Measurements from ENCODE around the gene ADCY7. TPM values are rescaled to one million over a fixed set of nuclear protein-coding genes. Genes with fewer than 3 reads are reported as not detected.

ADCY7 gene
- polyA plus RNA-seq, 1 donor from 2014 or later: 40.6 TPM

DNA sequence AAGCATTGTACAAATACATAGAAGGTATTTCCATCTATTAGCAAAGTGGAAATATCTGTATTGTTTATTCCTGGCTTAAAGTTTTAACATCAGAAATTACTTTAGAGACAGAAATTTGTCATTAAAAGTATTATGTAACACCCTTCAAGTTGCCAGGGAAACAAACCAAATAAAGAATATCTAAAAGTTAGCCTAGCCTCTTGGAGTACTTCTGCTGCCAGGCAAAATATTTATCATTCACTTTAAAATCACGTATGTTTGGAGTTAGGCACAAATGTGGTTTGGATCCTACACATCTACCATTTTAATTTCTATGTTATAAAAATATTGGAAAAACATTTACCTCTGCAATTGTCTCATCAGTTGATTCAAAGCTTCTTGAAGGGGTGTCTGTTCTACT, 87.7 kb downstream of the ADCY7 start:
- Mint-ChIP-seq H3K4me1 (peaks cover 0 to 16% (median 10%) of the 10 kb centered on the region in 3 donors), H3K27me3 (no peaks in the 10 kb centered on the region), H3K4me3 (no peak overlapping the region), H3K36me3 (peaks cover 7% of the 10 kb centered on the region), H3K27ac (no peak overlapping the region), H3K9me3 (peaks cover 0 to 3% (median 2%) of the 10 kb centered on the region in 3 donors)

DNA sequence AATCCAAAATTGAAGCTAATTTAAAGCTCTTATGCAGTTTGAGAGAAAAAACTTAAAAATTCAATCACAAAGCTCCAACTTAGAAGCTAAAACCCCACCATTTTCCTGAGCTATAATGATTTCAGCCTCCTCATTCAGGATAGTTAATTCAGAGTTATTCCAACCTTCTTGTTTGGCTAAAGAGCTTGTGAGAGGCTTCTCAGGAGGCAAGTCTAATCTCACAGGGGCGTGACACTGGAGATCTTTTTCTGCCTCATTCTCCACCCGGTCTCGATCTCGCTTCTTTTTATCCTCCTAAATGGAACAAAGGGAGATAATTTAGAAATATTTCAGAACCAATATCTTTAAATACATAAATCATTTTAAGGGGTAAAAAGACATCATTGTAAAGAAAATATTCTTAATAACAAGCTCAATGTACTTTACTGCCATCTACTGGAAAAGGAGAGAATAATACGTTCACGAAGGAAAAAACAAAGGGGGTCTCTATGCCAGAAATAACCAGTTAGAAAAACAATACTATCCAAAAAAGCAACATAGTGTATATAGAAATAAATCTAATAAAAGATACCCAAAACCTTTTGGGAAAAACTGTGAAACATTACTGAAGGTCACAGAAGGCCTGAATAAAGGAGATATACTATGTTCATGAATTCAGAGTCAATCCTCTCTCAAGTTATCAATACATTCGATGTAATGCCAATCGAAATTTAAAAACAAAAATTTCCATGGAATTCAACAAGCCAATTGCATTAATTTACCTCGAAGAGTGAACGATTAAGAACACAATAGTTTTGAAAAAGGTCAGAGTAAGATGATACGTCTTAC, 88.5 kb downstream of the ADCY7 start:
- Mint-ChIP-seq H3K4me1 (peaks cover 5 to 16% (median 14%) of the 10 kb centered on the region in 3 donors), H3K27me3 (no peaks in the 10 kb centered on the region), H3K9me3 (no peaks in the 10 kb centered on the region), H3K27ac (peak overlapping the region in 1 of 3 donors; percentile 6), H3K36me3 (peaks cover 3% of the 10 kb centered on the region), H3K4me3 (peak overlapping the region in 1 of 4 donors; percentile 53)

DNA sequence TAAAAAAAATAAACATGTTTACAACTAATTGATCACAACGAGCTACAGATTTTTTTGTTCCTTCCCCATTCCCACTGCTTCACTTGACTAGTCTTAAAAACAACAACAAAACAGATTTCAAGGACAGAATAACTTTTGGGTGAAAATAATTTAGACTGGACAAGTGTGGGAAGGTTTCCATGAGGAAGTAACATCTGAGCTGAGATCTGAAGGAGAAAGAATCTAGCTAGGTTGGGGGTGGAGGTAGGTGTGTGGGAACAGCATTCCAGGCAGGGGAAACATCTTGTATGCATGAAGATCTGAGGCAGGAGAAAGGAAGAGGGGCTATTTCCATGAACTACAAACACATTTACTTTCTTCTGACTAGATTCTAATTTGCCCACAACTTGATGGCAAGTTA, 93.3 kb downstream of the ADCY7 start:
- Mint-ChIP-seq H3K36me3 (peaks cover 7% of the 10 kb centered on the region), H3K27ac (peak overlapping the region in 1 of 3 donors; percentile 46), H3K4me1 (peaks cover 20 to 34% (median 24%) of the 10 kb centered on the region in 3 donors), H3K27me3 (no peaks in the 10 kb centered on the region), H3K9me3 (no peaks in the 10 kb centered on the region), H3K4me3 (peak overlapping the region in 1 of 4 donors; percentile 2)

DNA sequence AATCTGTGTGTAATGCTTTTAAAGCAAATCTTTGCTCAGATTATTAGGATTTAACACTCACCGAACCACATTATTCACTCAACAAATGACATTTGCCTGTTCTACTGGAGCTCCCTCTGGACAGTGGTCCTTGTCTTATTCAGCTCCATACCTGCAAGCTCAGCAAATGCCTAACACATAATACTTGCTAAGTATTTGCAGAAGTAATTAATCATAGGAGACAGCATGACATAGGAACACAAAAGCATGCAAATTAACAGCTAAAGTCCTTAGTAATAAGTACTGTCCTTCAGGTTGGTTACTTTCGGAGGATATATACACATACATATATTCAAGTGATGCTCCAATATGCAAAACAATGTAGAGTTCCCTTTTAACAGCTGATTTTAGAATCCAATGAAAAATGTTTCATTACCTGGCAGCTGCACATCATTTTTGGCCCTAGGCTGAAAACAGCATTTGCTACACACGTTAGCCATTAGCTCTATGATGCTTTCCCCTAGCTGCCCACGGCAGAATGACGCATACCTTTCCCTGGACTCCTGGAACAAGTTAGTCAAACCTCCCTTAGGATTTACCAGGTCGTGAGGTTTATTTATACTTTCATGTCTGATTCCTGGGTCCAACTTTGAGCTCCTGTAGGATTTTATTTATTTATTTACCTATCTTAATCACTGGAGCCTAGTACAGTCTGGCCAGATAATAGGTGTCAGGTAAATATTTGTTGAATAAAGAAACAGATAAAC, 93.9 kb downstream of the ADCY7 start:
- Mint-ChIP-seq H3K9me3 (no peaks in the 10 kb centered on the region), H3K36me3 (peaks cover 4% of the 10 kb centered on the region), H3K4me1 (peaks cover 24 to 34% (median 24%) of the 10 kb centered on the region in 3 donors)

DNA sequence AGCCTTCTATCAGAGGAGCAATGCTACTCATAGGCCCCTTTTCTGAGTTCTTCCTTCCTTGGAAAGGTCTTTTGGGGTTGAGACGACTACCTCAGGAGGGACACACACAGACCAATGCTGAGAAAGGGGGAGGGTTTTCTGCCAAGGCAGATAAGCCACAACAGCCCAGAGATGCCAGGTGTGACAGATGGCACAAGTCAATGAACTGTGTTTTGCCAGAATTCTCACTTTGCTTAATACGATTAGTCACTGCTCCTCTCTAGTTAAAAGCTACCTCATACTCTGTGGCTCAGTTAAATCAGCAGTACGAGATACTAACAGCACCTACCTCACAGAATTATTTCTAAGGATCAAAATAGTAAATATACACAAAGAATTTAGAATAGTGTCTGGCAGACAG, 94.4 kb downstream of the ADCY7 start:
- peaks cover 4% of the 10 kb centered on the region for H3K36me3 Mint-ChIP-seq
- H3K27ac Mint-ChIP-seq: peak overlapping the region in 1 of 3 donors; percentile 63
- no peaks in the 10 kb centered on the region for H3K9me3 Mint-ChIP-seq
- peak overlapping the region in 1 of 4 donors; percentile 17 for H3K4me3 Mint-ChIP-seq
- H3K27me3 Mint-ChIP-seq: no peaks in the 10 kb centered on the region
- peaks cover 29 to 36% (median 29%) of the 10 kb centered on the region in 3 donors for H3K4me1 Mint-ChIP-seq

More for the DNA sequence above, 93.9 kb downstream of the ADCY7 start:
- Mint-ChIP-seq H3K27me3 (no peaks in the 10 kb centered on the region), H3K27ac (peak overlapping the region in 1 of 3 donors; percentile 46), H3K4me3 (no peak overlapping the region)

DNA sequence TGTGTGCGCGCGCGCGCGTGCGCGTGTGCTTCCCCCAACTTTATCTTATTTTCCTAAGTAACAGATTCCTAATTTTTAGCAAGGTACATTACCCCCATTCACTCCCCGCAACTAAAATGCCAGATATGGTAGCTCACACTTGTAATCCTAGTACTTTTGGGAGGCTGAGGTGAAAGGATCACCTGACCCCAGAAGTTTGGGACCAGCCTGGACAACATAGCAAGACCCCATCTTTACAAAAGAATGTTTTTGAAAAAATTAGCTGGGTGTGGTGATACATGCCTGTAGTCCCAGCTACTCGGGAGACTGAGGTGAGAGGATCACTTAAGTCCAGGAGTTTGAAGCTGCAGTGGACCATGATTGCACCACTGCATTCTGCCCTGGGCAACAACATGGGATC, 97.3 kb downstream of the ADCY7 start:
- H3K4me3 Mint-ChIP-seq: peak overlapping the region in 1 of 4 donors; percentile 29

DNA sequence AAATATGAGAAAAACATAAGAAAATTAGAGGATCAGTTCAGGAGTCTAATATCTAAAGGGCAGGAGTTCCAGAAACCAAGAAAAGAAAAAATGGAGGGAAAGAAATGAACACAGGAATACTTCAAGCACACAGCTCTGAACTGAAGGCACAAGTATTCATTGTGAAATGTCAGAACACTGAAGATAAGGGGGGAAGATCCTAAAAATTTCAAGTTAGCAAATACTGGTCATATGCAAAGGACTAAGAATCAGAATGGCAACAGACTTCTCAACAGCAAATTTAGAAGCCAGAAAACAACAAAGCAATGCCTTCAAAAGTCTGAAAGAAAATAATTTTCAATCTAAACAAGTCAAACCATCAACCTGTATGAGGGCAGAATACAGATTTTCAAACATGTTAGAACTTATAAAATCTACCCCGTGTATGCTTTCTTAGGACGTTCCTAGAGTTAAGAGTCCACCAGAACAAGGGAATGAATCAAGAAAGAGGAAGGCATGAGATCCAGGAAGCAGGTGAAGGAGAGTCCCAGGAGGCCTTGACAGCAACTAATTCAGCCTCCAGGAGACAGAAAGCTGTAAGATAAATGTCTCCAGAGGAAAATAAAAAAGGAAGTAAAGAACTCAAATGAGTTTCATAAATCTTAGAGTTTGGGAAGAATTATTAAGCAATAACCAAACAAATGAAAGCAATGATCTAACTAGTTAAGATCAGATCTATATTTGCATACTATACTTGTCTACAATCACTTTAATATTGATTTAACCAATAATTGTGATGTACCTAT, 99.6 kb downstream of the ADCY7 start:
- no peaks in the 10 kb centered on the region for H3K9me3 Mint-ChIP-seq
- no peaks in the 10 kb centered on the region for H3K27me3 Mint-ChIP-seq
- peaks cover 38 to 44% (median 43%) of the 10 kb centered on the region in 3 donors for H3K4me1 Mint-ChIP-seq
- peak overlapping the region in 2 of 4 donors; percentile 74 to 95 for H3K4me3 Mint-ChIP-seq
- peak overlapping the region in 1 of 3 donors; percentile 45 for H3K27ac Mint-ChIP-seq
- peaks cover 6% of the 10 kb centered on the region for H3K36me3 Mint-ChIP-seq

More for the DNA sequence above, 97.3 kb downstream of the ADCY7 start:
- Mint-ChIP-seq H3K36me3 (peaks cover 6% of the 10 kb centered on the region), H3K9me3 (no peaks in the 10 kb centered on the region), H3K27me3 (no peaks in the 10 kb centered on the region), H3K4me1 (peaks cover 44 to 46% (median 46%) of the 10 kb centered on the region in 3 donors), H3K27ac (peak overlapping the region in 1 of 3 donors; percentile 14)

Other genes with a start within 250 kb of the ADCY7 start
- gene CNEP1R1, start 241.3 kb upstream of the ADCY7 start, polyA plus RNA-seq: 13.4 TPM
- 6.9 TPM for gene HEATR3, start 200.6 kb upstream of the ADCY7 start, polyA plus RNA-seq
- 3.4 TPM for gene TENT4B, start 113.2 kb upstream of the ADCY7 start, polyA plus RNA-seq
- 32.0 TPM for gene BRD7, start 102.4 kb downstream of the ADCY7 start, polyA plus RNA-seq